MV-4-11 (cell line): ENCODE measurements around the gene IP6K3.

Experiments
- DNase-seq: peaks from one replicate; lab custom pipeline; 2025; lab: John Stamatoyannopoulos, UW

The IP6K3 gene

DNA sequence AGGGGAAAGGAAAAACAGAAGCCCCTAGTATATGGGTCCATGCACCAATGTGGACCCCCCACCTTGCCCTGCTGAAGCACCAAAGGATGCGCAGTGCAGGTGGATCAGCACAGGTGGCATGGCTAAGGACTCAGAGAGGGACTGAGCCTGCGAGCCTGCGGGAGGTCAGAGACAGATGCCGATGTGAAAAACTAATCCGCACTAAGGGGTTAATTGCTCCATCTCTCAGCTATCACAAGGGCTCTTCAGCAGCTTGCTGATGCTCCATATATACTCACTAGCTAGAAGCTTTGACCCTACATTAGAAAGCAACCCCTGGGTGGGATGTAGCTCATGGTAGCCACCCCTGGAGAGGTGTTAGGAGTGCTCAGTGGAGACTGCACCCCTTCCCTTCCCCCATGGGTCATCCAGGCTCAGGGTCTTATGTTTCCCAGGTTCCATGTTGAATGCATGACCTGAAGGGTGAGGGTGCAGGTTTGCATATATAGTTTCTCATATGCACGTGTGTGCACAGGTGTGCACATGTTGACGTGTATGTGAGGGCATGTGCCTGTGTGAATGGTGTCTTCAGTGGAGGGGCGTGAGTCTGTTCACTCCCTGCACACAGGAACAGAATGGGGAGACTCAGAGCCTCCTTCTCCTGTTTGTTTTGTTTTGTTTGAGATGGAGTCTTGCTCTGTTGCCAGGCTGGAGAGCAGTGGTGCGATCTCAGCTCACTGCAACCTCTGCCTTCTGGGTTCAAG lies 13.4 kb upstream of the IP6K3 start:
- DNase-seq, result no peak

- no peak for DNase-seq
Measured at GRCh38 chr6:33758815-33759216, 12.1 kb upstream of the IP6K3 start.

DNA sequence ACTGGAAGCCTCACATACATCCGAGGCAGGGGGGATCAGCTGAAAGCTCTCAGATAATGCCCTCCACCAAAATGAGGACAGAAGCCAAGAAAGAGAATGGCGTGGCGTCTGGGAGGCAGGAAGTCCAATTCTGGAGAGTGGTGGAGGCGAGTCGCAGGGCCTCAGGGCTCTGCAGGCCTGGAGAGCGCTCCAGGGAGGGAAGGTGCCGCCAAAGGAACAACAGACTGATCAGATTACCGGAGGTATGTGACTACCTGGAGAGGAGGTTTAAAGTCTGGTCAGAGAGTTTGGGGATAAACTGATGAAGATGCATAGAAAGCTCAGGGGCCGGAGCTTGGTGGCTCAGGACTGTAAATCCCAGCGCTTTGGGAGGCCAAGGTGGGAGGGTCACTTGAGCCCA lies 11.2 kb upstream of the IP6K3 start:
- no peak for DNase-seq

GRCh38 chr6:33757113-33757512 lies 10.4 kb upstream of the IP6K3 start:
- DNase-seq, result no peak

- DNase-seq, result no peak
Measured at GRCh38 chr6:33756211-33756954, 9.7 kb upstream of the IP6K3 start.

GRCh38 chr6:33755070-33755869 lies 8.6 kb upstream of the IP6K3 start:
- no peak for DNase-seq

- DNase-seq, result no peak
Measured at GRCh38 chr6:33754222-33754621, 7.5 kb upstream of the IP6K3 start.

DNA sequence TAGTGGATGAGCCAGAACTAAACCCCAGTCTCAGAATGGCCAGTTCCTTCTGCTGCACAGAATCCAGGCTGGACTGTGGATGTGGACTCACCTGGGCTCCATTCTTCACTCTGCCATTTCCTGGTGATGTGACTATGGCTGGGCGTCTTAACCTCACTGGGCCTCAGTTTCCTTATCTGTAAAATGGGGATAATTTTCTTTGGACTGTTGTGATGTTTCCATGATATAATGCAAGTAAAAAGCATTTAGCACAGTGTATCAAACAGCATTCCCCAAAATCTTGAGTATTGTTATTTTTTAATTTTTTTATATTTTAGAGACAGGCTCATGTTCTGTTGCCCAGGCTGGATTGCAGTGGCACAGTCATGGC lies 5.9 kb upstream of the IP6K3 start:
- no peak for DNase-seq

- no peak for DNase-seq
Measured at GRCh38 chr6:33751771-33752645, 5.3 kb upstream of the IP6K3 start.

- peak; percentile 87 for DNase-seq
Measured at GRCh38 chr6:33750244-33750991, 3.7 kb upstream of the IP6K3 start.

GRCh38 chr6:33749401-33749800 lies 2.7 kb upstream of the IP6K3 start:
- no peak for DNase-seq

GRCh38 chr6:33748841-33749240 lies 2.1 kb upstream of the IP6K3 start:
- no peak for DNase-seq

DNA sequence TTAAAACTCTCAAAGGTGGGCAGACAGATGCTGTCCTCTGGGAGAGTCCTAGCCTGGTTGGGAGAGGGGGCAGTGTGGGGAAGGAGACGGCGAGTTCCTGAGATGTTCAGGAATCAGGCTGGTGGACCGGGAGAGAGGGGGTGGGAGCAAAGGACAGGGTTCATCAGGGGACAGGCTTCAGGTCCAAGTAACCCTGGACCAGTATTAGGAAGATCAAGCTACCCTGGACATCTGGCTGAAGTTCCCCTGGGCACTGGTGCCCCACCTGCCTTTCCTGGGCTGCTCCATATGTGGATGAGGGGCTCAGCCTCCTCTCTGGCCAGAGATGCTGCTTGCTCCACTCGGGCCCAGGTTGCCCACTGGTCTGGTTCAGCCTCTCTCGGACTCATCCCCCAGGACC lies 1.1 kb upstream of the IP6K3 start:
- DNase-seq, result no peak

DNA sequence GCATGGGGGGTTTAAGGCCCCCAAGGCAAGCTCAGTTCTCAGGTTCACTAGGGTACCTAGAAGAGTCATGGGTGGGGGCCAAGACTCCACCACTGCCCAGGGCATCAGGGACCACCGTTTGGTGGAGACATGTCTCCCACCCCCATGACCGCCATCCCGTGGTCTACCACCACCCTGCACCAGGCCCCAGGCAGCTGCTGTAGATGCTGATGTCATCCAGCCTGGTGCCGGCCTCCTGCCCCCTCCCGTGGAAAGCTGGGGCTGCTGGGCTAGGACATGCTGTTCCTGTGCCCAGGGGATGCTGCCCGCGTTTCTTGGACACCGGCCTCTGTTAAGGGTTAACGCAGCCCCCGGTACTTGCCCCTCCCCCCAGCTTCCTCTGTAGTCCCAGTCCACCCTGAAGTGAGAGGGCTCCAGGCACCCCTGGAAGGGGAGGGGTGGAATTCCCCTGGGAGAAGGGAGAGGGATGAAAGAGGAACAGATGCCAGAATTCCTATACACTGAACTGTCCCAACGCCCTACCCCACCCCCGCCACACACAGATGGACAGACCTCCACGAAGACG lies 587 bp downstream of the IP6K3 start:
- peak; percentile 14 for DNase-seq

DNA sequence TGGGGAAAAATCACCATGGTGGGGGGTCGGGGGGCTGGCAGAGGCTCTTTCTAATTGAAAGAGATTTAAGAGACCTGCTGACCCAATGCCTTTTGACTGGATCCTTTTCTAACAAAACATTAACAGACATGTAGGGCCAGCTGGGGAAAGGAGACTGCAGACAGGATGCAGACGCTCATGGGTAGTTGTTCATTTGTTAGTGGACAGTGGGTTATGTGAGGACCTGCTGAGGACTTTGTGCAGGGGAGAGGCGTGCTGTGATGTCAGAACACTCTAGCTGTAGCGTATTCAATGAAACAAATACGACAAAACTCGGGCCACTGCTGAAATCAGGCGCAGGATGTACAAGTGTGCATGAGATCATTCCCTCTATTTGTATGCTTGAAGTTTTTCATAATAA lies 1.2 kb downstream of the IP6K3 start:
- DNase-seq, result no peak

GRCh38 chr6:33744895-33745546 lies 1.7 kb downstream of the IP6K3 start:
- no peak for DNase-seq

DNA sequence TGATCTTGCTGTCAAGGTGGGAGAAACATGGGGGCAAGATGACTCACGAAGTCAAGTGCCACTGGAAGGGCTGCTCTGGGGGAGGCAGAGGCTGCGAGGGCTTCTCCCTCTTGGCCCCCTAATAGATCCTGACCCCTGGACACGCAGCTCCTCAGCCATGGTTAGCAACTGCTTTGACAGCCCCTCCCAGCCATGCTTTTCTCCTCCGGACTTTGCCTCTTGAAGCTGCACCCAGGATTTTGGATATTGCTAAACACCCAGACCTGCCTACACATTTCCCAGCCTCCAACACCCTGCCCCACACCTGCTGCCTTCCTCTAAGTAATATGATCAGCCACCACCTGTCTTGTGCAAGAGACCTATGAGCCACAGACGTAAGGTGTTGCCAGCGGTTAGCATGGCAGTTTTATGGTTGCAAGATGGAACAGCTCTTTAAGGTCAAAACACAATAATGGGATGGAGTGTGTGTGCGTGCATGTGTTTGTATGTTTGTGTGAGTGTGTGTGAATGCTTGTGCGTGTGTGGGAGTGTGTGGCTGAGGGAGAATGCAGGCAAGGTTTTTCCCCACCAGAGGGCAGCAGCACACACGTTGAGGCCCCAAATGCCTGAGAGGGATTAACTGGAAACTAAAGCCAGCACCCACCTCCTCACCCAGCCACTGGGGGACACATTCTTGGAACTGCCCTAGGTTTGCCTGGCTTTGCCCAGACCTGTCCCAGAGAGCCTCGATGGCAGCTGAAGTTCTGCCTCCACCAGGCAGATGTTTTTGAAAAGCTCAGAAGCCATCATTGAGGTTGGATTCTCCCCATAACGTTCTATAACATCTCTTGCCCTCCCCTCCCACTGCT lies 2.5 kb downstream of the IP6K3 start:
- peak; percentile 61 for DNase-seq

GRCh38 chr6:33742837-33743236 lies 3.9 kb downstream of the IP6K3 start:
- no peak for DNase-seq

GRCh38 chr6:33742092-33742491 lies 4.6 kb downstream of the IP6K3 start:
- DNase-seq, result no peak
